GM08714 (cell line): ENCODE data around the gene IL22RA2.

Experiments used
- H3K4me3 ChIP-seq: fragments of 200-500 bp; sonication (Bioruptor generic); 2 replicates; pipeline ENCODE4 v1.5.1; 2014; ENCODE audit warnings: mild to moderate bottlenecking, low read length, inconsistent platforms
- ZNF274 ChIP-seq: IDR thresholded peaks from 2 replicates; pipeline ENCODE4 v1.6.1; 2012; ENCODE audit warnings: mild to moderate bottlenecking, low read depth, low read length

The IL22RA2 gene

DNA sequence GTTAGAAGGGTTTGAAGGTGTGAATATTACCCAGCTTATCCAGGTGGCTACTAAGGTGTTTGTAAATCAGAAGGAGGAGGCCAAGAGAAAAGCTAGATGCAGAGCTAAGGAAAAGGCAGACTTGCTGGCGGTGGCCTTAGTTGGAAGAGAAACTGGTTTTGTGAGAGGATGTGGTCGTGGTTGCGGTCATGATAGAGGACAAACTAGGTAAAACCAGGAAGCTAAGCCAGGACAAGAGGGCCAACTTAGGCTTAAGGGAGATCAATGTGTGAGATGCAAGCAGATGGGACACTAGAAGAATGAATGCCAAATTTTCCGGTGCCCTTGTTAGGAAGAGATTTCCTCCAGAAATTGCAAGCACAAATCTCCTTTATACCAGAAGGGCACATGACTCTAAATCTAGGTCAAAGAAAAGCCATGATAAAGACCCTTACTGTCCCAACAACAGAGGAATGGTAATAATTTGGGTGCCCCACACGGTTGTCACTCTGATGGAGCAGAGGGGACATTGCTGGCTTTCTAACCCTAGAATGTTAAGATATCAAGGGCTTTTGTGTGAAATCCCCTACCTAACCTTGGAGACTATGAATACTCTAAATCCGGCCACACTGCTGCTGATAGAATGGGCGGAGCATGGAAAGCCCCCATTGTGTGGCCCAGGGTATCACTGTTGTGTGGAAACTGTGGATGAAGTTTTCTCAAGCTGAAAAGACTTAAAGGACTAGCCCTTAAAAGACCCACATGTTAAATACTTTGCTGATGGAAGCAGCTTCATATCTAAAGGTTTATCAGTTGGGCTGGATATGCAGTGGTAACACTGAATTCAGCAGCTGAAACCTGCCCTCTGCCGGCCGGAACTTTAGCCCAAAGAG lies 7.8 kb downstream of the IL22RA2 start:
- no peak overlapping the region; the same call in 1 of the 2 replicates for H3K4me3 ChIP-seq
- TF ChIP-seq ZNF274: no peak

DNA sequence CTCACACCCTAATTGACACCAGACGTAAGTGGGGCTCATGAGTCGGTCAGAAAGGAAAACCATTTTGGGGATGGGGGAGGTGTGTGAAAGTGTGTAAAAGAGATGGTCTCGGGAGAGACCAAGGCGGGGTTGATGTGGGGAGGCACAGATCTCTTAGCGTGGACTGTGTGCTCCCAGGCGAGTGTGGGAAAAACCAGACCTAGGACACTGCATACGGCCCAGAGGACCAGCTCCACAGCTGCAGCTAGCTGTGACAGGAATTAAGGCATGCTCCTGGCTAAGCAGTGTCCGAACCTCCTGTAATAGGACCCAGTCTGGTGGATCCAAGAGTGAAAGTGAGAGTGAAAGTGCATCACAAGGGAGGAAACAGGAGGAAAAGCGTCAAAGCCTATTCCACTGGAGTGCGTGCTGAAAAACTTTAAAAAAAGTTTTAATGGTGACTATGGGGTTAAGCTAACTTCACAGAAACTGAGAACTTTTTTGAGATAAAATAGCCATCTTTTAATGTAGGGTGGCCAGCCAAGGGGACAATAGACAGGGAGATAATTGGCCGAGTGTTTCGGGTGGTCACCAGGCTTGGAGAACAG lies 9.6 kb downstream of the IL22RA2 start:
- H3K4me3 ChIP-seq: no peak overlapping the region
- TF ChIP-seq ZNF274: no peak

DNA sequence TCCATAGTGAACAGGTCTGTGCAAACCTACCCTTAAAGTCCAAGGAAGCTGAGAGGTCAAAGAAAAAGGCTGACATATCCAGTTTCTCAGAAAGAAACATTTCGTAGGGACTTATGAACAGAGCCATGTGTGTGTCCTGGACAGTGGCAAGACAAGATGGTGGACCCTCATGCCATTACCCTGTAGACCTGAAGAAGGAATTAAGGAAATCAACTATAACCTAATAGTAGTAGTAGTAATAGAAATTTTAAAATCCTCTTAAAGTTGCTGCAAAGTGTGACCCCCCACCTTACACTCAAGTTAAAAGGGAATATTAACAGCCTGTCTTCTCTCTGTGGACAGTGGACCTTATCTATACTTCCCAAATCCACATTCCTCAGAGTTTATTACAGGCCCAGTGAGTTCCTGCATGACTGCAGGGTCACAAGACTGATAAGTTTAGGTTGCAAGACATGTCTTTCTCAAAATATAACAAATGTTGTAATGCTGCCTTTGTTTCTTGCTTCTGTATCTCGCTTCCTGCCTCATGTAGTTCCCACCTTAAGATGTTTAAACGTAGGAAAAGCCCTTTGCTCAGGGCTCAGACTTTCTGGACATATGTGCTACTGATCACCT lies 10.6 kb downstream of the IL22RA2 start:
- no peak for TF ChIP-seq ZNF274
- H3K4me3 ChIP-seq: no peak overlapping the region

DNA sequence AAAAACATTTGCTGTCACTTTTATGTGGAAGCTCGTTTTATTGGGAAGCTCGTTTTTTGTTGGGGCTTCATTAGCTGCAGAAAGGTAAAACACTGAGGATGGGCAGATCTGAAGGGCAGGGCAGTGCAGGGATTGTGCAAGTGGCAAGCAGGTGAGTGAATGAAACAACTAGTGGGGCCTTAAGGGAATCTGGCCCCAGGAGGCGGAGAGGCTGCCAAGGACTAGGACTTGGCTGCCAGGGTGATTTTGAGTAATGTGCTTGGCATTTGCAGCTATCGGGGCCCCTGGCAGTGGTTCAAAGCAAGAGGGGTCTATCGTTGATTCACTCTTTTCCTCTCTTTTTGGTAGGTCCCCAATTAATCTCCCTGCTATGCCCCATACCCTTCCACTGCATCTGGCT lies 11.5 kb downstream of the IL22RA2 start:
- no peak for TF ChIP-seq ZNF274
- H3K4me3 ChIP-seq: no peak overlapping the region

DNA sequence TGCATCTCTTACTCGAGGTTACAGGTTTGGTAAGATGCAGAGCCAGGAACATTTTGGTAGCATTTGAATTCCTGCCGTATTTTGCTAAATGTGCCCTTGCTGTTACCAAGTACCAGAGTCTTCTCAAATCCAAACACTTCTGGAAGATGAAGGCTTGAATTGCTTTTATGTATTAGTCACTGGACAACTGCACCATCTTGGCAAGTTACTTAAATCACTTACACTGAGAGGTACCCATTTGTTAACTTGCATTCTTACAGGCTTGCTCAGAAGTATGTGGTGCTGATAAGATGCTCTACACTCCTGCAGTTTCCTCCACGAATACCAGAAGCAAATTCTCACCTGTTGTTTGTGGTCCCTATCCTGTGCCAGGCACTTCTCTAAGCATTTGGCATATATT lies 12.7 kb downstream of the IL22RA2 start:
- no peak for TF ChIP-seq ZNF274
- H3K4me3 ChIP-seq: no peak overlapping the region

DNA sequence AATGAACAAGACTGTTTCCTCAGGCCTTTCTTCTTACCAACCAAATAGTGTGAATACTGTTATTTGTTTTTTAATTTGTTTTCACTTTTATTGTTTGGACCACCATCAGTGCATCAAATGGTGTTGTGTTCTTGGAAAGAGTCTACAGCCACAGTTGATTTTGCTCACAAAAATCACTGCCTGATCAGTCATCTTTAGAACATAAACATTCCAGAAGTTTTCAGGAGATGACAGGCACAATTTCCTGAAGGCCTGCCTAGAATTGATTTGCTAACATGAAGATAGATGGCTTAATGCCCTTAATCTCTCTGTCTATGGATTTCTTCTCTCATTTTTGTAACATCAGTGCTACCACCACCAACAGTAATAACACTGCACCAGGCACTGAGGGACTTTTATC lies 13.5 kb downstream of the IL22RA2 start:
- H3K4me3 ChIP-seq: no peak overlapping the region
- no peak for TF ChIP-seq ZNF274

DNA sequence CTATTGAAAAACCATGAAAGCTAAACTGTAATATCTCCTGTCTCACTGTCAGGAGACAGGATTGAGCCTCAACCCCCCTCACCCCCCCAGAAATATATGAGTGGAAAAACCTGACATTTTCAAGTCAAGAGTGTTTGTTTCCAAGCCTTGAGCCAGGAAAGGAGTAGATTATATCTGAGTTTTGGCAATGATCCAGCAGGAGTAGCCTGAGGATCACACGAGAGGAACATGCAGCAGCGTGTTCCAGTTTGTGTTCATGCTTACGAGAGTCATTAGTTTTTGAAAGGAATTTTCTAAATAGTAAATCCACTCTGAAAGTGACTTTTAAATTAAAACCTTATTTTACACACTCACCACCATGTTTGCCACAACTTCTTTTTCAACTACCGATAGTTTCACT lies 15.8 kb downstream of the IL22RA2 start:
- no peak for TF ChIP-seq ZNF274
- no peak overlapping the region for H3K4me3 ChIP-seq

DNA sequence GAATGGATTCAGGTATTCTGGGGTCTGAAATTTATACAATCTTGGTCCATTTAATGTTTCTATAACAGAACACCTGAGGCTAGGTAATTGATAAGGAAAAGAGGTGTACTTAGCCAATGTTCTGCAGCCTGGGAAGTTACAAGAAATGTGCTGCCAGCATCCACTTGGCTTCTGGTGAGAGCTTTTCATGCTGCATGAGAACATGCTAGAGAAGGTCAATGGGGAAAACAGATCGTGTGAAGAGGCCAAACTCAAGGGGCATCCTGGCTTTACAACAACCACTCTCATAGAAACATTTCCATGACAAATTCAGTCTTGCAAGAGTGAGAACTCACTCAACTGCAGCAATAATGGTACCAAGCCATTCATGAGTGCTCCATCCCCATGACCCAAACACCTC lies 16.8 kb downstream of the IL22RA2 start:
- no peak overlapping the region for H3K4me3 ChIP-seq
- no peak for TF ChIP-seq ZNF274

DNA sequence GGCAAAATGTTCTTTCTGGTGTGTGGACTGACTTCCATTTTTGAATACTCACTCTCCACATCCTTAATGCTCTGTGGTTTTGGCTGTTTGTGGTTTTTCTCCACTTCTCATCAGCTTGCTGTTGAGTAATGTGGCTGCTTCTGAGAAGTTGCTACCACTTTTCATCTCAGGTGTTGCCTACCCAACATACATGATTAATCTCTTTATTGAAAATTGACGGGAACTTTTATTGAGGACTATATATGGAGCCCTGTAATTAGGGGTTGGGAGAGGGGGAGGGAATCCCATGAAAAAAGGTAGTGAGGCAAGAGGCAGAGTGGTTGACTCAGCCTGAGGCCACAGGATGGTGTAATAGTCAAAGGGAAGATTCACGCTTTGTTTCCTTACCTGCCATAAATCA lies 17.6 kb downstream of the IL22RA2 start:
- TF ChIP-seq ZNF274: no peak
- no peak overlapping the region for H3K4me3 ChIP-seq

DNA sequence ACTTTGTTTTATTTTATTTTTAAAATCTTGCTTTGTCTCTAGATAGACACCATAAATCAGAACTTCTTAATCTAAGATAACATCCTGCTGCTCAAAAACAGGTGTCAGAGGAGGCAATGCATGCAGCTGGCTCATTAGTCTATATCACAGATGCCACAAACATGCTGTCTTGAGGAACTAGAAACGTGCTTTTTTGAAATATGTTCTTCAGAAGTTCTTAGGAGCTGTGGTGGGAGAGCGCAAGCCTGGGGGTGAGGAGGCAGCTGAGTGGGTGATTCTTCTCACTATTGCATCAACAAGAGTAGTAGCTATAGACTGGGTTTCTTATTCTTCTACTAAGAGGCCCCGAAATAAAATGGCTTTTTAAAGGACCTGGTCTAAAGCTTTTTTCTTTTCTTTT lies 23.4 kb downstream of the IL22RA2 start:
- no peak overlapping the region for H3K4me3 ChIP-seq
- no peak for TF ChIP-seq ZNF274

DNA sequence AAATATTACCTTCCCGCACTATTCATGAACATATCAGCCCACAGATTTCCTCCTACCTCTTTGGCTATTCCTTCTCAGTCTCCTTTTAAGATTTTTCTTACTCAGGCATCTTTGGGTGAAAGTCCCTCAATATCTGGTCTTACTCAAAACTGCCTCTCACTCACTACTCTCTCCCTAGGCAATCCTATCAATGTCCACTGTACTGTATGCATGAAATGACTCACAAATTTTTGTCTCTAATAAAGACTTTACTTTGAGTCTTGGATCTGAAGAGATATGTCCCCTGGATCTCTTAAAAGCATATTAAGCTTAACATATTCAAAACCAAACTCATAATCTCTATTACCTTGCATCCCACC lies 24.4 kb downstream of the IL22RA2 start:
- TF ChIP-seq ZNF274: no peak
- no peak overlapping the region for H3K4me3 ChIP-seq

DNA sequence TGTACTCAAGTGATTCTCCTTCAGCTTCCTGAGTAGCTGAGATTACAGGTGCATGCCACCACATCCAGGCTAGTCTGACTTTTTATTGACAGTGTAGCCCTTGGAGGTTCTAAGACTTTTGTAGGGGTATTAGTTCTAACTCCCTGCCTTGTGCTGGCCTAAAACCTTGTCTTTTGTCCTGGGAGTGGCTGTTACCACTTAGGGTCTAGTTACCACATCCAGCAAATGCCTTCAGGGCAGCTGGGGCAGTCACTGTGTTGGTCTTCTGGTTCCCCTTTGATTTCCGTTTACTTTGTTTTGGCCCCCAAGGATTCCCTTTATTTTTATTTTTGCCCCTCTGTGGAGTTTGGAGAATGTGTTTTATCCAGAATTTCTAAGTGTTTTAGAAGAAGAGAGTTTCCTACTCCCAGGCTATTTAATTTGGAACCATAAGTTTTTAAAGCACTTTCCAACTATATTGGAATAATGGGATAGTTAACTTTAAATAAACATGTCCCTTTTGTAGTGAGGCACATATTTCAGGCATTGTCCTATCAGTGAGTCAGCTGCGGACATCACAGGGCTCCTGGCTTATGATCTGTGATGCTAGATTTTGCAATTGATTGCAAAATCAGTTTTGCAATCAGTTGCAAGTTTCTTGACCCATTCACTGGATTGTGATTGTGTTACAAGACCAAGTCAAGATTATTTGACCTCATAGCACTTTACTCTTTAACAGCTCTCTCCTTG lies 25.0 kb downstream of the IL22RA2 start:
- TF ChIP-seq ZNF274: no peak

DNA sequence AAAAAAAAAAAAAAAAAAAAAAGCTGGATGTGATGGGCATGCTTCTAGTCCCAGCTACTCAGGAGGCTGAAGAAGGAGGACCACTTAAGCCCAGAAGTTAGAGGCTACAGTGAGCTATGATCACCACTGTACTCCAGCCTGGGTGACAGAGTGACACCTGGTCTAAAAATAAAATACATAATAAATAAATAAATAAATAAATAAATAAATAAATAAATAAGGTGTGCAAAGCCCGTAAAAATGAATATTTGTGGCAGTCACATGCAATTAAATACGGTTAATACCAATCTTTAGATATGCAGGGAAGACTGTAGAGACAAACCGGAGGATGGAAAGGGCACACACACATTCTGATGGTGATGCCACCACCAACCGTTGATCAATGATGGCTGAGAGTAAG lies 26.2 kb downstream of the IL22RA2 start:
- no peak overlapping the region for H3K4me3 ChIP-seq
- no peak for TF ChIP-seq ZNF274

More for the DNA sequence above, 25.0 kb downstream of the IL22RA2 start:
- no peak overlapping the region for H3K4me3 ChIP-seq

DNA sequence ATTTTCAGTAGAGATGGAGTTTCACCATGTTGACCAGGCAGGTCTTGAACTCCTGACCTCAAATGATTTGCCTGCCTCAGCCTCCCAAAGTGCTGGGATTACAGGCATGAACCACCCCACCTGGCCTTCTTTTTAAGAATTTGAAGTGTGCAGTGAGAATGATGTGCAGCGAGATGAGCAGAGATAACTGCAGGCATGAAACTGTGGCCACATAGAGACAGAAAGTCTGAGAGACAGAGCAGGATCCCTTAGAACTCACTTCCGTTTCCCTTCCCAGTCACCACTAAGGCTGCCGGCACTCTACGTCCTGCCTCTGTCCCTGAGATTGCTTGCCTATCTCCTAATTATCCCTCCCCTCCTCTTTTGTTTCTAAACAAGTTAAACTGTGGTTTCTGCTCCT lies 27.2 kb downstream of the IL22RA2 start:
- TF ChIP-seq ZNF274: no peak

DNA sequence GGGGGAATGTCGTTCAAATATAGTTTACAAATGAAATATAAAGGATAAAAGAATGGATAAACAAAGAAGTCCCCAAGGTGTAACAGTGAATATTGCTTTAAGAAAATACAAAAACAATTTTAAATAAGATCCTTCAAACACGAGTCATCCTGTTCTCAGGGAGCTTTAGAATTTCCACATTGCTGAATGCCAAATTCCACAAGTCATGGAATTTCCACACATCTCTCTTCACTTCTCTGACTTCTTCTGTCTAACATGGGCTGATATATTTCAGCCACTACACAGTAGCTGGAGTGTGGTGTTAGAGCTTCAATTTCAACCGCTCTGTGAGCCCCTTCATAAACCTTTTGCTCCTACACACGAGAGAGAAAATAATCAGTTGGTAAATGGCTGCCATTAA lies 28.0 kb downstream of the IL22RA2 start:
- no peak overlapping the region for H3K4me3 ChIP-seq
- no peak for TF ChIP-seq ZNF274

More for the DNA sequence above, 27.2 kb downstream of the IL22RA2 start:
- no peak overlapping the region for H3K4me3 ChIP-seq

DNA sequence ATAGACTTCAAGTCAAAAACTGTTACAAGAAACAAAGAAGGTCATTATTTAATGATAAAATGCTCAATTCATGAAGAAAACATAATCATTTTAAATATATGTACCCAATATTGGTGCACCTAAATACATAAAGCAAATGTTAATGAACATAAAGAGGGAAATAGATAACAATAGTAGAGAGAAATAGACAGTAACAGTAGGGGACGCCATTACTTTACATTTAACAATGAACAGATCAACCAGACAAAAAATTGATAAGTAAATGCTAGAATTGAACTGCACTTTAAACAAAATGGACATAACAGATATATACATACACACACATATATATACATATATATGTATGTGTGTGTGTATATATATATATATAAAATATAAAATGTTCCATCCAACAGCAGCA lies 37.4 kb downstream of the IL22RA2 start:
- no peak overlapping the region for H3K4me3 ChIP-seq
- no peak for TF ChIP-seq ZNF274
